SW 1271 (cell line): ENCODE data around the gene PRLH.
A peak's percentile ranks its signal among the peaks of the same experiment; 100 is the strongest.

ENCODE experiments used
- DNase-seq, 2 experiments: peaks; one replicate each; lab custom pipeline; 2025; lab: John Stamatoyannopoulos, UW

The PRLH gene

DNA sequence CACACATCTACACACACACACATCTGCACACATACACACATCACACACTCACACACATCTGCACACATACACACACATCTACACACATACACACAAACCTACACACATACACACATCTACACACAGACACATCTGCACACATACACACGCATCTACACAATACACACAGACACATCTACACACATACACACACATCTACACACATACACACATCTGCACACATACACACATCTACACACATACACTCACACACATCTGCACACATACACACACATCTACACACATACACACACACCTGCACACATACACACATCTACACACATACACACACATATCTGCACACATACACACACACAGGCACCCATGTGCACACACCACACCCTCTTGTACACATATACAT is 400 bp upstream of the PRLH start:
- DNase-seq: no peak

DNA sequence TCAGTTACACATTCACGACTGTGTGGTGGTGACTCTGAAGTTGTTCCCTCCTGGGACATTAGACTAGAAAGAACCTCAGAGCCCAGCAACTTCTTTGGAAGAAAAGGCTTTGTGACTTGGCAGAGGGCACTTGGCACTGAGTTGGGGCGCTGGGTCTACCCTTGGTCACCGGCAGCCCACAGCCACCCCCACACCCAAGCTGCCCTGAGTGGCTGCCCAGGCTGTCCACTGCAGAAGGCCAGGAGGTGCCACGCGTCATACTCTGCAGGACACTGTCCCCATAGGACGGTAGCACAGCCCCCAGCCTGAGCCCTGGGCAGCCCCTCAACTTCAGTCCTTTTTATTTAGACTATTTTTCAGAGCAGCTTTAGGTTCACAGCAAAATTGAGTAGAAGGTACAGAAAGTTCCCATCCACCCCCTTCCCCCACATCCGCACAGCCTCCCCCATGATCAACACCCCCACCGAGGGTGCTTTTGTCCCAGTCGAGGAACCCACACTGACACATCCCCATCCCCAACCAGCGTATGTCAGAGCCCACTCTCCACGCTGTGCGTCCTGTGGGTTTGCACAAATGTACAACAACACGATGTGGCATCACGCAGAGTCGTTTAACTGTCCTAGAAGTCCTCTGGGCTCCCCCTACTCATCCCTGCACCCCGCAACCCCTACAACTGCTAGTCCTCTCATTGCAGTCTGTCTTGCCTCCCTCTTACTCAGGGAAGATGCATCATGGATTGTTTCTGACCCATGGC is 1.1 kb downstream of the PRLH start:
- no peak for DNase-seq

DNA sequence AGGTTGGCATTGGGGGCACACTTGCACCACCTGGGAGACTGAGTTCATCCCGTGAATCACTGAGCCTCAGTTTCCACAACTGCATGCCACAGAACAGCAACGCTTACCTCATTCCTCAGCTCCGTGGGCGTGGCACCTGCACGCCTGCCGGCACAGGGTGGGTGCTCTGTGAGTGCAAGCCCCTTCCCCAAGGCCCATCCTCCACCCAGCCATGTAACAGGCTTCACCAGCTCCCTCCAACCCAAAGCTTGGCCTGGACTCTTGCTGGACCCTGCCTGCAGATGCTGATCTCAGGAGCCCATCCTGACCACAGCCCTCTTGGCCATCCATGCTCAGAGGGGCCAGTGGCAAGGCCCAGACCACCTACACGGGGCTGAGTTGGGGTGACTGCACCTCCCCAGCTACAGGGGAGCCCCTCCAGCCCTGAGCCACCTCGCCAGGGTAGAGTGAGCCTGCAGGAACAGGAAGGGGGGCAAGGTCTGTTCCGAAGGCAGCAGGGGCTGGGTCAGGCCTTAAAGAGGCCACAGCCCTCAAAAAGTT is 1.8 kb downstream of the PRLH start:
- DNase-seq: no peak

DNA sequence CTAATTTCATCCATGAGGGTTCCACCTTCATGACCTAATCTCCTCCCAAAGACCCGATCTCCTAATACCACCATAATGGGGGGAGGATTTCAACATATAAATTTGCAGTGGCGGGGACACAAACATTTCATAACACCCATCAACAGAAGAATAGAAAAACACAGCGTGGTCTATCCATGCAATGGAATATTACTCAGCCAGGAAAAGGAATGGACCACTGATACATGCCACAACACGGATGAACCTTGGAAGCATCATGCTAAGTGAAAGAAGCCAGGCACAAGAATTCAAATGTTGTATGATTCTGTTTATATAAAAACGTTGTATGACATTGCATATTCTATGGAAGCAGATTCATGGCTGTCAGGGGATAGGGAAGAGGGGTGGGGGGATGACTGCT is 2.7 kb downstream of the PRLH start:
- DNase-seq: no peak

DNA sequence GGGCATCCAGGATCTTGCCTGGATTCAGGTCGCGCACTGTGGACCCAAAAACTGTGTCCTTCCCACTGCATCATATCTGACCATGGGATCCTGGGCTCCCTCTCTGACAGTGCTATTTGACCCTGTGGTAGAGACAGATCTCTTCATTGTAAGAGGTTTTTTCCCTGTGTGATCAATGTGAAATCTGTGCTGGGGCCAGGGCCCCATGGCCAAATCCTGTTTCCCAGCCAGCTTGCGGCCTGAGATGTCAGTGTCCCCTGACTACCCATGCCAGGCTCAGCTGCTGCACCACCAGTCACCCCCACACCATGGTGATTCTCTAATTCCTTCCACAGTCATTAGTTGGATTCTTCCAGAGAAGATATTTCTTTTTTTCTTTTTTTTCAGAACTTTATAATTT is 3.5 kb downstream of the PRLH start:
- no peak for DNase-seq

DNA sequence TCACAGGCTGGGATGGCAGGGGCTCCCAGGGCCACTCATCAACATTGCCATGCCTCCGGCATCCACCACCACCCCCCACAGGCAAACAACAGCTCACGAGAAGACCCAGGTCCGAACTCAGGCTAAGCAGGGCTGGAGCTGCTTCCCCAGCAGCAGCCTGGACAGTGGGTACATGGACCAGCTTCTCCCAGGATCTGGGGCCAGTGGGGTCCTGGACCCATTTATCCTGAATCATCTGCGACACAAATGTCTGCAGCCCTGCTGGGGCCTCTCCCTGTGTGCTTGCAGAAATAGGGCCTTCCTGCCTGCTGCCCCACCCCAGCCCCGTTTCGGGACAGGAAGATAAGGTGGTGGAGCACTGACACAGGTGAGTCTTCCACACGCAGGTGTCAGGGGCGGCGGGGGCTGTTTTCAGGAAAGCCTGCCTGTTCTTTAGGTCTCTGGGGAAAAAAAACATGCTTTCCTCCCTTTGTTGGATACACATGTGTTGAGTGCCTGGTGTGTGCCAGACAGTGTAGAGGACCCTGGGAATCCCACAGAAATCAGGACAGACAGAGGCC is 4.5 kb downstream of the PRLH start:
- no peak for DNase-seq

DNA sequence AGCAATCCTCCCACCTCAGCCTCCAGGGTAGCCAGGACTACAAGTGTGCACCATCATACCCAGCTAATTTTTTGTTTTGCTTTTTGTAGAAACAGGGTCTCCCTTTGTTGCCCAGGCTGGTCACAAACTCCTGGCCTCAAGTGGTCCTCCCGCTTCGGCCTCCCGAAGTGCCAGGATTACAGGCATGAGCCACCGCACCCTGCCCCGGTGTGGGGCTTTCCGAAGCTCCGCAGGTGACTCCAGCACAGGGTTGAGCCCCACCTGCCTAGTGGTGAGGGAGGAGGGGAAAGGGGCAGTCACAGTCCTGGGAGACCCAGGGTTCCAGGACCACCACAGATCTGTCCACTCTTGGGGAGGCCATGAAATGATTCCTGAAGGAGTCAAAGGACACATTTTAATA is 5.2 kb downstream of the PRLH start:
- DNase-seq: no peak

DNA sequence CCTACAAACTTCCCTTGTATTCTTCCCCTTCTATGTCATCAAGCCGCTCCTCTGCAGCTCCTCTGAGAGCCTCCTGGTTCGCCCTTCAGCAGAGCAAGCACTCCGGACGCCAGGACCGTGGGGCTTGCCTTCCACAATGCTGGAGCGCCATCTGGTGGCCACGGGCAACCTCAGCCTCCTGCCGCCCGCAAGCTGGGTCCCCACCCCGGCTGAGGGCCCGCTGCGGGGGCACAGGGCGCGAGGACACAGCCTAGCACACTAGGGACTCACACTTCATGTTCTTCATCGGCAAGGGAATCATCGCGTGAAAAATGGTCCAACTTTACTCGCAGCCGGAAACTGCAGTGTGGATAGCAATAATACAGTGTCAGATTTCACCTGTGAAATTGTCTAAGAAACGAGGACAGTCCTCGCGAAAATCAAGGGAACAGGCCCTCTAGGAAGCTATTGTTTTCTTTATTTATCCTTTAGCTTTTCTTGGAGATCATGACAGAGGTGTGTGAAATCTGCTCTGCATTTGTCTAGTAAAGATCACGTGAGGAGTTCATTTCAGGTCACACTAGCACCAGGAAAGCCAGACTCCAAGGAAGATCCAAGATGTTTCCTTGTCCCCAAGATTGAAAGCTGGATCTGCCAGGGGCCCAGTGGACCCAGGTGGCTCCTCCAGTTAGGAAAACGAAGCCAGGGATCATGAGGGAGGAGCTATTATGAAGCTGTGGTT is 5.8 kb downstream of the PRLH start:
- DNase-seq: peak; percentile 83 to 85

DNA sequence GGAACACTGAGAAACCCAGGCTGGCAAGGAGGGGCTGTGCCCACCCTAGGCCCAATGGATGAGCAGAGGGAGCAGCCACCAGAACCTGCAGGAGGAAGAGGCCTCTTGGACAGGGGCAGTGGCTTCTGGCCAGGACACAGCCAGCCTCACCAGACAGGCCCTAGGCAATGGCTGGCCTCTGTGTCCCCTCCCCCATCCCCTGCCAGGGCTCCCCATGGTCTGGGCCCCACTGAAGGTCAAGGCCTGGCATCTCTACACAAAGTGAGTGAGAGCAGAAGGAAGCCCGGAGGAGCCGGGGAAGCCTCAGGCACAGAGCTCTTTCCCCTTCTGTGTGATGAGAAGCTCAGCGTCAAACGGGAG is 6.3 kb downstream of the PRLH start:
- DNase-seq: no peak

DNA sequence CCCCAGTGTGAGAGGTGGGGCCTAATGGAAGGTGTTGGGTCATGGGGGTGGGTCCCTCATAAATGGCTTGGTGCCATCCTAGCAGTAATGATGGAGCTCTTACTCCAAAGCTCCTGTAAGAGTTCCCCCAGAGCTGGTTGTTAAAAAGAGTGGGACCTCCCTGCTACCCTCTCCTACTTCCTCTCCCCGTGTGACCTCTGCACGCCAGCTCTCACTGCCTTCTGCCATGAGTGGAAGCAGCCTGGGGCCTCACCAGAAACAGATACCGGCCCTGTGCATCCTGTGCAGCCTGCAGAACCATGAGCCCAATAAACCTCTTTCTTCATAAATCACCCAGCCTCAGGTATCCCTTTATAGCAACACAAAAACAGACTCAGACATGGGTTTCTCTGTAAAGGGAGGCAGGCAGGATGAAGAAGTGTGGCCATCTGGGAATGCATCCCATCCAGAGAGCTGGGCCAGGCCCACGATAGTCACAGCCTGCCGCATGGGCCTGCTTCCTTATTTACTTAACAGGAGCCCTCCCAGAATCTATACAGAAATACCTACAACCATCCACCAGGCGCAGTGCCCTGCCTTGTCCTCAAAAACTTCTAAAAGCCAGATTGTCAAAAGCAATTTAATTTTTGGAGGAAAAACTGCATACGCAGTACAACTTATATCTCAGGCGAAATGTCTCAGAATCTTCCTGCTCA is 7.5 kb downstream of the PRLH start:
- no peak for DNase-seq

DNA sequence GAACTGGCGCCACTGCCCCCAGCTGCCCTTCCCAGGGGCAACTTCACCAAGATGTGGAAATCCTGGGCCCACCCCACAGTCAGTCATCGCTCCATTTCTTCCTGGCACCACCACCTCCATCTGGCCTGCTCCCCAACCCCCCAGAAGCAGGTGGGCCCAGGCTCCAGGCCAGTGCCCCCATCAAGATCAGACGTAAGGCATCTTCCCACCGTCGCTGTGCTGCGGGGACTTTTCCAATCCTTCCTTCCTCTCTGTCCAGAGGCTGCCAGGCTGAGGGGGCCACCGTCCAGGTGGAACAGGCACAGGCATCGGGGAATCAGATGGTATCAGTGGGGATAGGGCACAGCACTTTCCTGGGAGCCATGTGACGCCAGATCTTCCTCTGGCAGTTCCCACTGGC is 8.1 kb downstream of the PRLH start:
- no peak for DNase-seq

DNA sequence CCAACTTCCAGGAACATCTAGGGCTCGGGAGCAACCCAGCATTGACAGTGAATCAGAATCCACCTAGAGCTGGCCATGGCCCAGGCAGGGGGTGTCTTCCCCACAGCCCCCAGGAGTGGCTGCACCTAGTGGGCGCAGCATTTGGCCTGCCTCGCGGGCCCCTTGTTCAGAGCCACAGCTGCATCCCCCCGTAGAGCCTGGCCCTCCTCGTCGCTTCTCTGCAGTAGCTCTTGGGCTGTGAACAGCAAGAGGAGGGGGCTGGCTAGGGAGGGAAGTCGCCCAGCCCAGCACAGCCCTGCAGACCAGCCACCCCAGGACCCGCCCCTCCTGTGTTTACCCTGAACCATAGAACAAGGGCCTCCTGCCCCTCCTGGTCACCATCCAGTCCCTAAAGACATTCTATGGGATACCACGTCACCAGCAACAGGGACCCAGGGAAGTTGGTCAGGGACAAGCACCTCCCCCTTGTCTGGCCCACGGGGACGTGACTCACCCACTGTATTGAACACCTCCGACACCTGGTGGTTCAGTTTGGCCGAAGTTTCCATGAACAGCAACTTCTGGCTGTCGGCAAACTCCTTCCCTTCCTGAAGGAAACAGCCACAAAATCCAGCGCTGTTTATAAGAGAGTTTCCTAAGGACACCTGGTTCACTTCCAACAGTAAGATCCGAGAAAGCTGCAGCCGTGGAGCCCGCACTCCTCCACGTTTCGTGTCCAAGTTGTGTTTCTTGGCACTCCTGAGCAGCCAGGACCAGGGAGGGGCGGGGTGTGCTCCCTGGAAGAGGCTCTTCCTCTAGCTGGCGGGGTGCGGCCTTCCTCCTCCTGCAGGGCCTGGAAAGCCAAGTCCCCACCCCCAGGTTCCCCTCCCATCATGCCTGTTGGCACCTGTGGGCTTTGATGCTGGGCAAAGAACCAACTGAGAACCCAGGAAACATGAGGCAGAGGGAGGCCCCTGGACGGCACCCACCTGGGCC is 8.8 kb downstream of the PRLH start:
- DNase-seq: no peak

DNA sequence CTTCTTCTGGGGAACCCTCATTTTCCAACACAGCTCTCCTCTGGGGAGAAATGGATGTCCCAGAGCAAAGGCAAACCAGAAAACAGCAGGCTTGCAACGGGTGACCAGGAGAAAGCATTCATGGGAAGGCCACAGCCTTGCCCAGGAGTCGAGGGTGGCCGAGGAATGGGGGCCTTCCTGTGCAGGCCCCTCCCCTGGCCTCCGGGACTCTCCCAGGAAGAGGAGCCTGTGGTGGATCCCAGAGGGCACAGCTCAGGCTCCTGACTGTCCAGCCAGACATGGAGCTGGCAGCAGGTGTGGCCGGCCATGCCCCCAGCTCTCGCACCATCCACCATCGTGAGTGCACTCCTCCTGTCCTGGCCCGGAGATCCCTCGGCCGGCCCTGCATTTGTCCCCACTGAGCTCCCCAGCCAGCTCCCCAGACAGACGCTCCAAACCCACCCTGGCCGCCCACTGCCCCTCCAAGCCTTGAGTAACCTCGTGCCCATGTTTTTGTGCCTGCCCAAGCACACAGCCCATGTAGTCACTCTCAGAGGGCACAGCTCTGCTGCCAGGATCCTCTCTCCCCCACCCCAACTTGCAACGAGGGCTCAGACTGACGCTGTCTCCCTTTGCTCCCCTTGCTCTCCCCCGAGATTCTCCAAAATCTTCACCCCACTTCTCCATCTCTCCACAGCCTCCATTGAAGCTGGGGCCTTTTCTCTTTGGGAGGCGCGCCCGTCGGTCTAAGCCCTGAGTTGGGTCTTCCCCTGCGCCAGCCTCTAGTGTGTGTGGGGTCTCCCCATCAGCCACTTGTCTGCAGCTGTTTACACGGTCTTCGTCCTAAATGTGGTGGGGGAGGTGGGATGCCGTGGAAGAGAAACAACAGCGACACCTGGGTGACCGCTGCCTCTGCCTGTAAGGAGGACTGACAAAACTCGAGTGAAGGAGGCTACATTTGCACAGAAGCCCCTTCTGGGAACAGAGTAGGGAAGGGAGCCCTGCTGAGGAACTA is 9.8 kb downstream of the PRLH start:
- DNase-seq: no peak

DNA sequence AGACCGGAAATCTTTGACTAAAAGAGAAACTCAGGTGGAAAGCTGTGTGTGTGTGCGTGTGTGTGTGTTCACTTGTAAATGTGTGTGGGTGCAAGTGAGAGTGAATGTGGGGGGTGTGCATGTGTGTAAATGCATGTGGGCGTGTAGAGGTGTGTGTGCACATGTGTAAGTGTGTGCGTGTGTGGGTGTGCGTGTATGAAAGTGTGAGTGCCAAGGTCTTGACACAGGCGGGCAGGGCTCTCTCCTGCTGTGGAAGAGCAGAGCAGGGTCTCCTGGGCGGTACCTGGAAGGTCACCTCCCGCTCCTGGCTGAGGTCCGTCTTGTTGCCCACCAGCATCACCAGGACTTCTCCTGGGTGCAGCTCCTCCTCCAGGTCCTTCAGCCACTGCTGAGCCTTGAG is 10.6 kb downstream of the PRLH start:
- DNase-seq: no peak

DNA sequence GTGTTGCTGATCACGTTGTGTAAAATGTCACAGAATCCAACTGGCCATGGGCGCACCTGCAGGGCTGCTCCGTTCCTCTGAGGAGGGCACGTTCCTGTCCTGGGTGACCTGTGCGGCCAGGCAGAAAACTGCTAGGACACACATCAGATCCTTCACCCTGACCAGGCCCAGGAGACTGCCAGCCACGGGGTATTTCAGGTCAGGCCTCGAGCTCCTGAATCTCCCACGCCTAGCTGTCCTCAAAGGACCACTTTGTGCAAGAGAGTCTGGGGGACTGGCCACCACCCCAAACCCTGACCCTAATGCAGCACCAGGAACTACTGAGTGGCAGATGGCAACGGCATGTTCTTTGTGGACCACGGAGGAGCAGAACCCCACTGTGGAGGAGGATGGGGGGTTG is 11.1 kb downstream of the PRLH start:
- DNase-seq: no peak

DNA sequence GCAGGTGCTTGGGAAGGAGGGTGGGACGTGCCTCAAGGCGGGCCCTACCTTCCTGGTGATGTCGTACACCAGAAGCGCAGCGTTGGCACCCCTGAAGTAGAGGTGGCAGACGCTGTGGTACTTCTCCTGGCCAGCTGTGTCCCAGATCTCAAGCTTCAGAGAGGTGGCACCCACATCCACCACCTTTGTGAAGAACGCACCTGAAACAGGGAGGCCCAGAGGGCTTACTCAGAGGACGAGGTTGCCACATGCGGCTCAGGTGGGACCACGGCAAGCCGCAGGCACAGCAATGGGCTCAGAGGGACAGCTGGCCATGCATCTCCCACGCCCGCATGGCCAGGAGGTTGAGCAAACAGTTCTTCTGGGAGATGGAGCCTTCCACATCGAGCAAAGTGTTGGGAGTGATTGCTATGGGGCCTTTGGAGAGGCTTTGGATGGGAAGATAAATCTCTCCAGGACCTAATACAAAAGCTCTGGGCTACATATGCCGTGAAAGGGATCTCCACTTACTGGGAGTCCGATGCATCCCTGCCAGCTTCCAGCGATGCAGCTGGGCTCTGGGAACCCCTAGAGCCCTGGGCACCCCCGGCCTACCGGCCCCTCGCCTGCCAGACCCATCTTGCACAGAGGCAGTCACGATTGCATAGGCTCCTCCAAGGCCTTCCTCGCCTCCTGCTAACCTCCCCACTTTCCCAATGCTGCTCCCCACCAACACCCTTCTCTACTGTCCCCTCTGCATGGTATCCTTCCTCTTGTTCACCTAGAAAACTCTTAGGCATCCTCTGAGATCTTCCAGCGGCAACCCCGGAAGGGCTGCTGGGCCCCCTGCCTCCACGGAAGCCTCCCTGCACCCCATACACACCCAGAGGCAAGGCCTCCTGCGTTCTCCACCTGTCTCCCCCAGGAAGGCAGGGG is 11.8 kb downstream of the PRLH start:
- DNase-seq: no peak

DNA sequence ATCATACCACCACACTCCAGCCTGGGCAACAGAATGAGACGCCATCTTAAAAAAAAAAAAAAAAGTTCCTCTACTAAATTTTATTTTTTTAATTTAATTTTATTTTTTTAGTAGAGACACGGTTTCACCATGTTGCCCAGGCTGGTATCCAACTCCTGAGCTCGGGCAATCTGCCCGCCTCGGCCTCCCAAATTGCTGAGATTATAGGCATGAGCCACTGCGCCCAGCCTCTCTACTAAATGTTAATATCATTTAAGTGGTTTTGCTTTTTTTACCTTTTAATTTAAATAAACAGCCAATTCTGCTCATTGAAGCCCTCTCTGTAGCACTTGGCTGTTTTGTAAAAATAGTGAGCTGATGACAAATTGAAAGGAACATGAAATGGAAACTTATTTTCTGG is 15.0 kb downstream of the PRLH start:
- no peak for DNase-seq

DNA sequence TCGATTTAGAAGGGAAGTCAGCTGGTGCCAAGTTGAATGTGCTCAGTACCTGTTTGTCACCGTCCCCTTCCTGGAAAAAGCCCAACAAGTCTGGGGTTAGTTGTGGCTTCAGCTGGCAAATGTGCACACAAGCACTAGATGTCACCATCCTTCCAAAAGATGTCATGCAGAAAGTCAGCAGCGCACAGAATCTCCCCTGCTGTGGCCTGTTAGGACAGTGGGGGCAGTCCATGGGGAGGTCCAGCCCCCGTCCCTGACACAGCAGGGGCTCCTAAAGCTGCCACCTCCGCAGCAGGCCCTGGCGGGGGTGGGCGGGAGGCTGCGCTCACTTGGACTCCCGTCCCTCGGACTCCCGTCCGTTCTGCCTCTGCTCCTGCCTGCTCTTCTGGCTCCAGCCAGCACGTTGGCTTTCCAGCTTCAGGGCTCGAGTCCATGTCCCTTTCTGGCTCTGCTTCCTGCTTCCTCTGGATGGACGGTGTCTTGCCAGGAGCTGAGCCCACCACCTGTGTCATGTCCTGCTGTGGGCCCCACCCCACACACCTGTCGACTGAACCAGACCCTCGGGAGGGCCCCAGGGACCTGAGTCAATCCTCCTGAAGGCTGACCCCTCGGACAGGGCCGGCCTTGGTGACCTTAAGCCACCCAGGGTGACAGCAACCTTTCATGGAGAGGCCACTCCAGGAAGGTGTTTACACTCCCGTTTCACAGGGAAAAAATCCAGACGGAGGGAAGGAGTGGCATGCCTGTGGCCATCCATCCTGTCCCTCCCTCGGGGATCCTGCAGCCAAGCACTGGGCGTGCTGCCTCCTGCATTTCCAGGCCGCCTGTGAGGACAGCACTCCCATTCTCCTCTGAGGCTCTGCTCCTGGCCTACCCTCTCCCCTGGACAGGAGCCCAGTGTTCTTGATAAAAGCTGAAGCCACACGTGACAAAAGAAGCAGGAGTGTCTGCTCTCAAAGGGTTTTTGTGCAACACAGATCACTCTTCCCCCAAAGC is 15.7 kb downstream of the PRLH start:
- DNase-seq: peak in 1 of 2 experiments; percentile 53
